Measurements from ENCODE around the gene UEVLD.

GRCh38 chr11:18600915-18601569 lies 12.5 kb upstream of the UEVLD start:
- TF ChIP-seq CTCF (IDR thresholded peaks at IDR 0.05; ENCODE audit: insufficient read depth, low read depth, low read length), result no peak
- no peak for TF ChIP-seq EZH2 (IDR thresholded peaks at IDR 0.05; ENCODE audit: insufficient read depth, low read length)

Measured in astrocyte (in vitro differentiated cells and primary cell).